ENCODE measurements around the gene NLRP10.

Gene NLRP10

DNA sequence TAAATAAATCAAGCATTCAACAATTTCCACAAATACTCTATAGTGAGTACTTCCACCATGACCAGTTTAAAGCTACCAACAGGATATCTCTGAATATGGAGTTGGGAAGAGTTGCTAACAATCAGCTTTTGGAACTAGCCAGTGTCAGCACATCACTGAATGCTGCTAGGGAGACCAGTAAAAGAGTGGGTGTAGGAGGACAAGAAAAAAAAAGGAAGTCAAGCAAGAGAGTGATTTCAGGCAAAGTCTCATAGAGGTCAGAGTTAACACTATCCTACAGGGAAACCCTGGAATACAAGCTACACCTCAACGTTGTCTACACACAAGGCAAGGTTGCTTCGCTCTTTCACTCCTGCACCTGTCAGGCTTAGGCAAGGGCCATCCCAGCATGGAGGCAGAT, 46.1 kb upstream of the NLRP10 start:
- H3K4me3 ChIP-seq (ENCODE audit: insufficient read depth, low read length, poor library complexity, severe bottlenecking) = no peak overlapping the region
- H3K9me3 ChIP-seq (ENCODE audit: insufficient read depth, low read length) = no peaks in the 10 kb centered on the region
- H3K79me2 ChIP-seq (ENCODE audit: insufficient read depth, low read length) = no peaks in the 10 kb centered on the region
- H4K20me1 ChIP-seq (ENCODE audit: low read depth, low read length) = no peaks in the 10 kb centered on the region
- H2AFZ ChIP-seq (ENCODE audit: low read depth, low read length, severe bottlenecking) = no peak overlapping the region
- no peak overlapping the region for H3K4me2 ChIP-seq (ENCODE audit: low read depth, low read length, poor library complexity, severe bottlenecking)
- H3K36me3 ChIP-seq (ENCODE audit: low read length) = no peaks in the 10 kb centered on the region
- no peak overlapping the region for H3K9ac ChIP-seq (ENCODE audit: low read length)
- no peaks in the 10 kb centered on the region for H3K9me2 ChIP-seq (replicated peaks; ENCODE audit: insufficient read depth, low read length)
- H3F3A ChIP-seq (ENCODE audit: insufficient read depth) = no peaks in the 10 kb centered on the region
- H3K27me3 ChIP-seq (ENCODE audit: low read length) = no peaks in the 10 kb centered on the region
- no peak for TF ChIP-seq EZH2phosphoT487 (conservative IDR thresholded peaks at IDR 0.05; ENCODE audit: low read length)
- TF ChIP-seq, protein P1, sequence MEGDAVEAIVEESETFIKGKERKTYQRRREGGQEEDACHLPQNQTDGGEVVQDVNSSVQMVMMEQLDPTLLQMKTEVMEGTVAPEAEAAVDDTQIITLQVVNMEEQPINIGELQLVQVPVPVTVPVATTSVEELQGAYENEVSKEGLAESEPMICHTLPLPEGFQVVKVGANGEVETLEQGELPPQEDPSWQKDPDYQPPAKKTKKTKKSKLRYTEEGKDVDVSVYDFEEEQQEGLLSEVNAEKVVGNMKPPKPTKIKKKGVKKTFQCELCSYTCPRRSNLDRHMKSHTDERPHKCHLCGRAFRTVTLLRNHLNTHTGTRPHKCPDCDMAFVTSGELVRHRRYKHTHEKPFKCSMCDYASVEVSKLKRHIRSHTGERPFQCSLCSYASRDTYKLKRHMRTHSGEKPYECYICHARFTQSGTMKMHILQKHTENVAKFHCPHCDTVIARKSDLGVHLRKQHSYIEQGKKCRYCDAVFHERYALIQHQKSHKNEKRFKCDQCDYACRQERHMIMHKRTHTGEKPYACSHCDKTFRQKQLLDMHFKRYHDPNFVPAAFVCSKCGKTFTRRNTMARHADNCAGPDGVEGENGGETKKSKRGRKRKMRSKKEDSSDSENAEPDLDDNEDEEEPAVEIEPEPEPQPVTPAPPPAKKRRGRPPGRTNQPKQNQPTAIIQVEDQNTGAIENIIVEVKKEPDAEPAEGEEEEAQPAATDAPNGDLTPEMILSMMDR (IDR thresholded peaks at IDR 0.05; ENCODE audit: insufficient read depth, low read length, poor library complexity, severe bottlenecking) = no peak
- no peak overlapping the region for H3K27ac ChIP-seq (ENCODE audit: low read depth, low read length)

GRCh38 chr11:8009856-8010255, 44.6 kb upstream of the NLRP10 start:
- Histone ChIP-seq H3K79me2 (ENCODE audit: insufficient read depth, low read length) (no peaks in the 10 kb centered on the region), H3K36me3 (ENCODE audit: low read length) (no peaks in the 10 kb centered on the region), H3K9ac (ENCODE audit: low read length) (no peak overlapping the region), H3K9me2 (replicated peaks; ENCODE audit: insufficient read depth, low read length) (no peaks in the 10 kb centered on the region), H3K27ac (ENCODE audit: low read depth, low read length) (no peak overlapping the region), H3K4me3 (ENCODE audit: insufficient read depth, low read length, poor library complexity, severe bottlenecking) (no peak overlapping the region), H3K4me2 (ENCODE audit: low read depth, low read length, poor library complexity, severe bottlenecking) (no peak overlapping the region), H3F3A (ENCODE audit: insufficient read depth) (no peaks in the 10 kb centered on the region), H4K20me1 (ENCODE audit: low read depth, low read length) (no peaks in the 10 kb centered on the region), H3K27me3 (ENCODE audit: low read length) (no peaks in the 10 kb centered on the region), H3K9me3 (ENCODE audit: insufficient read depth, low read length) (no peaks in the 10 kb centered on the region), H2AFZ (ENCODE audit: low read depth, low read length, severe bottlenecking) (no peak overlapping the region)
- TF ChIP-seq, protein P1 (IDR thresholded peaks at IDR 0.05; ENCODE audit: insufficient read depth, low read length, poor library complexity, severe bottlenecking) = no peak
- TF ChIP-seq EZH2phosphoT487 (conservative IDR thresholded peaks at IDR 0.05; ENCODE audit: low read length) = no peak

DNA sequence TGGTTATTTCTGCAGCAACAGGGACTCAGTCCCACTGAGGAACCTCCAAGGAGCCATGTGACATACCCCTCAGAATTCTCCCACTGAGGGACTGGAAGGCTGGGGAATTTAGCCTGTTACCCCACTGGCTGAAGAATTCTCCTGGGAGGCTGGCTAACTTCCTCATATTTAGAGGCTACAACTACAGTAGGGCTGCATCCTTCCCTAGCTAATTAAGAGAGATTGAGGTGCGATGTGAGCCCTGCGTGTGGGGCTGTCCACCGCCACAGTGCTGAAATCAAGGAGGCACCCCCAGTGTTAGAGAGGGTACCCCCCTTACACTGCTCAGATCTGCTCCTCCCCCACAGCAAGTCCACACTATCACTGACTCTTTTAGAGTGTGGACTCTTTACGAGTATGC, 43.0 kb upstream of the NLRP10 start:
- no peaks in the 10 kb centered on the region for H3K79me2 ChIP-seq (ENCODE audit: insufficient read depth, low read length)
- no peaks in the 10 kb centered on the region for H3K9me3 ChIP-seq (ENCODE audit: insufficient read depth, low read length)
- H3K27me3 ChIP-seq (ENCODE audit: low read length) = no peaks in the 10 kb centered on the region
- no peak overlapping the region for H3K9ac ChIP-seq (ENCODE audit: low read length)
- no peak overlapping the region for H3K4me3 ChIP-seq (ENCODE audit: insufficient read depth, low read length, poor library complexity, severe bottlenecking)
- TF ChIP-seq EZH2phosphoT487 (conservative IDR thresholded peaks at IDR 0.05; ENCODE audit: low read length) = no peak
- TF ChIP-seq, protein P1 (IDR thresholded peaks at IDR 0.05; ENCODE audit: insufficient read depth, low read length, poor library complexity, severe bottlenecking) = no peak
- no peaks in the 10 kb centered on the region for H3K36me3 ChIP-seq (ENCODE audit: low read length)
- H4K20me1 ChIP-seq (ENCODE audit: low read depth, low read length) = no peaks in the 10 kb centered on the region
- H3K9me2 ChIP-seq (replicated peaks; ENCODE audit: insufficient read depth, low read length) = no peaks in the 10 kb centered on the region
- H3F3A ChIP-seq (ENCODE audit: insufficient read depth) = no peaks in the 10 kb centered on the region
- H3K4me2 ChIP-seq (ENCODE audit: low read depth, low read length, poor library complexity, severe bottlenecking) = no peak overlapping the region
- H3K27ac ChIP-seq (ENCODE audit: low read depth, low read length) = no peak overlapping the region
- no peak overlapping the region for H2AFZ ChIP-seq (ENCODE audit: low read depth, low read length, severe bottlenecking)

Data from SU-DHL-6 (cell line).